ENCODE data around the gene PTPRQ.

PTPRQ gene

GRCh38 chr12:80717856-80718255 lies 273.8 kb downstream of the PTPRQ start:
- H3K4me3 ChIP-seq (ENCODE audit: control insufficient read depth, low read depth, low read length), result no peak overlapping the region

DNA sequence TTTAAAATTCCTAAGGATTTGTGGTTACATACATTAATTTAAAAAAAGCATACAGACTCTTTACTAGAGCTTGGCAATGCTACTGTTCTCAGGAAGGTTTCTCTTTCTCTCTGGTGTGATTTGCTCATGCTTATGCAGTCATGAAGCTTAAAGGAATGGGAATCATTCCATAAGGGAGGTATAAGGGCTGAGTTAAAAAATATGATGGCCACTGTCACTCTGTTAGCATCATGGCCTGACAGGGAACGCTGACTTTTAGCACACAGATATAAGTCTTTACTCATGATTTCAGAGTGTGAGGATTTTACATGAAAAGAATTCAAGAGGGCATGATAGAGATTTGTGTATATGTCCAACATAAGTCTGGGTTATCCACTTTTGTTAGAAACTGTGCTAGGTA lies 276.5 kb downstream of the PTPRQ start:
- H3K4me3 ChIP-seq (ENCODE audit: control insufficient read depth, low read depth, low read length), result no peak overlapping the region
- no peak for DNase-seq (ENCODE audit: low read depth)
- TF ChIP-seq, protein P1, sequence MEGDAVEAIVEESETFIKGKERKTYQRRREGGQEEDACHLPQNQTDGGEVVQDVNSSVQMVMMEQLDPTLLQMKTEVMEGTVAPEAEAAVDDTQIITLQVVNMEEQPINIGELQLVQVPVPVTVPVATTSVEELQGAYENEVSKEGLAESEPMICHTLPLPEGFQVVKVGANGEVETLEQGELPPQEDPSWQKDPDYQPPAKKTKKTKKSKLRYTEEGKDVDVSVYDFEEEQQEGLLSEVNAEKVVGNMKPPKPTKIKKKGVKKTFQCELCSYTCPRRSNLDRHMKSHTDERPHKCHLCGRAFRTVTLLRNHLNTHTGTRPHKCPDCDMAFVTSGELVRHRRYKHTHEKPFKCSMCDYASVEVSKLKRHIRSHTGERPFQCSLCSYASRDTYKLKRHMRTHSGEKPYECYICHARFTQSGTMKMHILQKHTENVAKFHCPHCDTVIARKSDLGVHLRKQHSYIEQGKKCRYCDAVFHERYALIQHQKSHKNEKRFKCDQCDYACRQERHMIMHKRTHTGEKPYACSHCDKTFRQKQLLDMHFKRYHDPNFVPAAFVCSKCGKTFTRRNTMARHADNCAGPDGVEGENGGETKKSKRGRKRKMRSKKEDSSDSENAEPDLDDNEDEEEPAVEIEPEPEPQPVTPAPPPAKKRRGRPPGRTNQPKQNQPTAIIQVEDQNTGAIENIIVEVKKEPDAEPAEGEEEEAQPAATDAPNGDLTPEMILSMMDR (conservative IDR thresholded peaks at IDR 0.05; ENCODE audit: control insufficient read depth, insufficient read depth, low read depth, low read length), result no peak

More at GRCh38 chr12:80717856-80718255, 273.8 kb downstream of the PTPRQ start:
- TF ChIP-seq, protein P1 (conservative IDR thresholded peaks at IDR 0.05; ENCODE audit: control insufficient read depth, insufficient read depth, low read depth, low read length), result no peak
- DNase-seq (ENCODE audit: low read depth), result no peak

- H3K4me3 ChIP-seq (ENCODE audit: control insufficient read depth, low read depth, low read length), result no peak overlapping the region
- TF ChIP-seq, protein P1 (conservative IDR thresholded peaks at IDR 0.05; ENCODE audit: control insufficient read depth, insufficient read depth, low read depth, low read length), result no peak
- DNase-seq (ENCODE audit: low read depth), result no peak
These were observed 277.3 kb downstream of the PTPRQ start for GRCh38 chr12:80721326-80721725.
